HFFc6 (cell line): ENCODE measurements around the gene TMEM167B. TPM values are rescaled to one million over a fixed set of nuclear protein-coding genes. Genes with fewer than 3 reads are reported as not detected.
A peak's percentile ranks its signal among the peaks of the same experiment; 100 is the strongest.

ENCODE experiments used
- DNase-seq: peaks from one replicate; pipeline ENCODE4 v3.0.0-alpha.2; 2018
- H3K27ac Mint-ChIP-seq: 2 replicates; pipeline ENCODE4 v1.8.0; 2020; ENCODE audit warnings: mild to moderate bottlenecking, mixed read lengths
- H3K27me3 Mint-ChIP-seq: 2 replicates; pipeline ENCODE4 v1.8.0; 2021; ENCODE audit warnings: mild to moderate bottlenecking, moderate library complexity, mixed read lengths; ENCODE audit not compliant: insufficient read depth
- H3K36me3 Mint-ChIP-seq: 2 replicates; pipeline ENCODE4 v1.8.0; 2021; ENCODE audit warnings: low read depth, mixed read lengths
- H3K4me1 Mint-ChIP-seq: 2 replicates; pipeline ENCODE4 v1.8.0; 2020; ENCODE audit warnings: low read depth, mixed read lengths
- H3K4me3 Mint-ChIP-seq: 2 replicates; pipeline ENCODE4 v1.8.0; 2020; ENCODE audit warnings: mild to moderate bottlenecking, moderate library complexity, mixed read lengths
- H3K9me3 Mint-ChIP-seq: 2 replicates; pipeline ENCODE4 v1.8.0; 2020; ENCODE audit warnings: mild to moderate bottlenecking, mixed read lengths
- total RNA-seq, 6 experiments: library from RNA; stranded (reverse); fragmentation: NEBNext Ultra II Directional; extraction: Animal tissue kit (Norgen Biotek cat#: 25700); gene quantifications; 2 replicates in 1 of 6; 3 replicates in 5 of 6; pipeline ENCODE4 v1.2.3, GENCODE V29; 2021
- TF ChIP-seq, protein P1 (sequence below): fragments of 200-600 bp; sonication (generic); IDR thresholded peaks from 2 replicates; pipeline ENCODE4 v1.5.0; 2021; ENCODE audit warnings: antibody characterized with exemption, mild to moderate bottlenecking

The TMEM167B gene
- total RNA-seq, 6 experiments from 2014 or later, result 48.0 to 58.6 (median 53.5) TPM

DNA sequence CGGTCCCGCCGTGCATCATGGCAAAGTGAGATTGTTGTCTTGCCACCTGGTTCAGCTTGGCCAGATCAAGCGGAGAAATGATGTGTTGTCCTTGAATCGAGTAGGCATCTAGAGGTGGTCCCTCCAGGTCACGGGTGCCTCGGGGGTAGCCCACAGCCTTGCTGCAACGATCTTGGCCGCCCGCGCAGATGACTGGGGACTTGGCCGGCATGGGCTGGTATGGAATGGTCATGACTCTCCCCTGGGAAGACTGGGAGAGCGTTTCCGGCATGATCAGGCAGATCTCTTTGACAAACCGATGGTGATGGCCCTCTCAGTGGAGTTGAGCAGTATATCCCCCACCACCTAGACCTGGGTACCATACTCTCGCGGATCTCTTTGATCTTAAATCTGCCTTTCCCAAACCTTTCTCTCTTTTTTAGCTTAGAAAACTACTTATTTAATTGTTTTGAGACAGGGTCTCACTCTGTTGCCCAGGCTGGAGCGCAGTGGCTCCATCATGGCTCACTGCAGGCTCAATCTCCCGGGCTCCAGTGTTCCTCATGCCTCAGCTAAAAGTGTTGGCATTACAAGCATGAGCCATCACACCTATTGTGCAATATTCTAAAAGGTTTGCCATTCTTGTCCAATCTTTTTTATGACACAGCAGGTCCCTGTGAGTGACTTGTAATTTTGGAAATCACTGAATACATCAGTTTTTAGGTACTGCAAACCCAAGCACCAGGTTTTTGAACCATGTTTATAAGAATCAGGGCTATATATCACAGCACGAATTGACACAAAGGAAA, 14.0 kb downstream of the TMEM167B start:
- DNase-seq, result peak; percentile 27
- peaks cover 20% of the 10 kb centered on the region; the same call in 1 of the 2 replicates for H3K36me3 Mint-ChIP-seq
- no peak overlapping the region for H3K27ac Mint-ChIP-seq

DNA sequence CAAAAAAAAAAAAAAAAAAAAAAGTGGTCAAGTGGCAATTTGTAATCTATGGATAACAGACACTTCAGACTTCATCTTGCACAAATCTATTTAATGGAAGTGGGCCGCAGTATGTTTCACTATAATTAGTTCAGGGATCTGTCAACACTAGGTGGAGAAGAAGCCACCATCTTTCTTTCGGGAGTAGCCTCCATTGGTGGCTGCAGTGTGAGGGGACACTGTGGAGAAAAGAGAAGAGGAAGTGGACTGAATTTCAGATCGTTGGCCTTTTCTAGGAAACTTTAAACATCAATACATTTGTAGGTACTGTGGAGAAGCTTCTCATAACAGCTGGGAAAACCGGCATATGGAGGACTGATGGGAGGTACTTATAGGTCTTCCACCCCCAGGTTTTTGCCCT, 15.3 kb downstream of the TMEM167B start:
- H3K36me3 Mint-ChIP-seq, result peaks cover 12% of the 10 kb centered on the region; the same call in 1 of the 2 replicates
- DNase-seq, result no peak
- no peak overlapping the region for H3K27ac Mint-ChIP-seq
- TF ChIP-seq, protein P1, sequence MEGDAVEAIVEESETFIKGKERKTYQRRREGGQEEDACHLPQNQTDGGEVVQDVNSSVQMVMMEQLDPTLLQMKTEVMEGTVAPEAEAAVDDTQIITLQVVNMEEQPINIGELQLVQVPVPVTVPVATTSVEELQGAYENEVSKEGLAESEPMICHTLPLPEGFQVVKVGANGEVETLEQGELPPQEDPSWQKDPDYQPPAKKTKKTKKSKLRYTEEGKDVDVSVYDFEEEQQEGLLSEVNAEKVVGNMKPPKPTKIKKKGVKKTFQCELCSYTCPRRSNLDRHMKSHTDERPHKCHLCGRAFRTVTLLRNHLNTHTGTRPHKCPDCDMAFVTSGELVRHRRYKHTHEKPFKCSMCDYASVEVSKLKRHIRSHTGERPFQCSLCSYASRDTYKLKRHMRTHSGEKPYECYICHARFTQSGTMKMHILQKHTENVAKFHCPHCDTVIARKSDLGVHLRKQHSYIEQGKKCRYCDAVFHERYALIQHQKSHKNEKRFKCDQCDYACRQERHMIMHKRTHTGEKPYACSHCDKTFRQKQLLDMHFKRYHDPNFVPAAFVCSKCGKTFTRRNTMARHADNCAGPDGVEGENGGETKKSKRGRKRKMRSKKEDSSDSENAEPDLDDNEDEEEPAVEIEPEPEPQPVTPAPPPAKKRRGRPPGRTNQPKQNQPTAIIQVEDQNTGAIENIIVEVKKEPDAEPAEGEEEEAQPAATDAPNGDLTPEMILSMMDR, result no peak
- no peak overlapping the region for H3K4me3 Mint-ChIP-seq
- peaks cover 9% of the 10 kb centered on the region for H3K4me1 Mint-ChIP-seq
- H3K9me3 Mint-ChIP-seq, result no peaks in the 10 kb centered on the region
- peaks cover 13% of the 10 kb centered on the region for H3K27me3 Mint-ChIP-seq

More for the DNA sequence above, 14.0 kb downstream of the TMEM167B start:
- TF ChIP-seq, protein P1, result no peak
- Mint-ChIP-seq H3K4me1 (peaks cover 9% of the 10 kb centered on the region), H3K4me3 (no peak overlapping the region), H3K27me3 (peaks cover 10% of the 10 kb centered on the region), H3K9me3 (no peaks in the 10 kb centered on the region)

DNA sequence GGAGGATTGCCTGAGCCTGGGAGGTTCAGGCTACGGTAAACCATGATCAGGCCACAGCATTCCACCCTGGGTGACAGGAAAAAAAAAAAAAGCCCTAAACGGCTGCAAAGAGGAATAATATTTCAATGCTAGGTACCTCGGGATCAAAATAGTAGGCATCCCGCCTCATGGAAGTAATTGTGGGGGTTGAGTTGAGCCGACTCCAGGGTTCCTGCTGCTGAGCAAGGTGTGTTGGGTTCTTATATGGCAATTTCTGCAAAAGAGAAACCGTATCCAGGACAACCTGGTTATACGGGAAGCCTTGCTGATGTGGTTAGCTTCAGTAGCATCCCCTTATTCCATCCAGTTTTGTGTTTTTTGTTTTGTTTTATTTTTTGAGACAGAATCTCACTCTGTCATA, 17.2 kb downstream of the TMEM167B start:
- Mint-ChIP-seq H3K27me3 (peaks cover 20% of the 10 kb centered on the region), H3K27ac (no peak overlapping the region), H3K4me3 (no peak overlapping the region), H3K9me3 (no peaks in the 10 kb centered on the region), H3K36me3 (peaks cover 8% of the 10 kb centered on the region; the same call in 1 of the 2 replicates), H3K4me1 (peaks cover 21% of the 10 kb centered on the region)
- no peak for DNase-seq
- TF ChIP-seq, protein P1, result no peak

DNA sequence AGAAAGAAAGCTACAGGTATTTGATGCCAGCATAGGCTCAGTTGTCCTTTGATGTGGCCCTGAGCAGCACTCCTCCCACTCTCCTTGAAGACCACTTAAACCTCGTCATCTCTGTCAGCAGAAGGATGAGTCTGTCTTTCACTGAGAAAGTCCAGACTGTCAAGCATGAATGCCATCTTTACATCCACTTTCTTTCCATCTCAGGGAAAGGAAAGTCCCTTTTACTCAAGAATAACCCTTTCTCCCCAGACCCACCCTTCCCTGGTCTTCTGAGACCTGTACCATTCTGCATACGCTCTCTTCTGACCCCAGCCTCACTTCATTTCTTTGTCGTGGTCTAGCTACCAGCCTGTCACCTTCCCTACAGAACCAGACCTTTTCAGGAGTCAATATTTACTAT, 19.3 kb downstream of the TMEM167B start:
- H3K4me1 Mint-ChIP-seq, result peaks cover 27% of the 10 kb centered on the region
- no peak overlapping the region for H3K4me3 Mint-ChIP-seq
- H3K9me3 Mint-ChIP-seq, result no peaks in the 10 kb centered on the region
- H3K27me3 Mint-ChIP-seq, result peaks cover 29% of the 10 kb centered on the region
- DNase-seq, result no peak
- no peak overlapping the region for H3K27ac Mint-ChIP-seq
- H3K36me3 Mint-ChIP-seq, result no peaks in the 10 kb centered on the region
- TF ChIP-seq, protein P1, result no peak

DNA sequence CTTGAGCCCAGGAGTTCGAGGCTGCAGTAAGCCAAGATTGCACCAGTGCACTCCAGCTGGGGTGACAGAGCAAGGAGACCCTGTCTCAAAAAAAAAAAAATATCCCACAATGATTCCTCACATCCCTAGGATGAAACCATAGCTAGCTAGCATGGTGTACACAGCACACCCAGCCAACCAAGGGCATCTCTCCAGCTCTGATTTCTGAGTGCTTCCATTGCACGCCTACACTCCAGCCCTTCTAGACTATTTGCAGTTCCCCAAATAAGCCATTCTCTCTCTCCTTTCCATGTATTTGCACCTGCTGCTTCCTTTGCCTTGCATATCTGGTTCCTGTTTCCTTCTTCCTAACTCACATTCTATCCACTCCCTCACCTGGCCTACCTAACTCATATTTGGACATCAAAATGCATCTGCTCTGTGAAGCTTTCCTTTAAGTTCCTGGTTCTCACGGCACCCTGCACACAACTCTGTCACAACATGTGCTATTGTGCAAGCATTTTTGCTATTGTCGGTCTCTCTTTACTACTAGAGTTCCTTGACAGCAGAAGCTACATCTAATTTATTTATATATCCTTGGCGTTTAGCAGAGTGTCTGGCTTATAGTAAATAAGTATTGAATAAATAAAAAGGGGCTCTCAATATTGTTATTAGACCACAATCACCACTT, 21.0 kb downstream of the TMEM167B start:
- Mint-ChIP-seq H3K4me3 (no peak overlapping the region), H3K4me1 (peaks cover 26% of the 10 kb centered on the region), H3K27me3 (peaks cover 36% of the 10 kb centered on the region), H3K9me3 (no peaks in the 10 kb centered on the region), H3K27ac (peak overlapping the region; percentile 82; the same call in 1 of the 2 replicates), H3K36me3 (no peaks in the 10 kb centered on the region)
- DNase-seq, result no peak
- TF ChIP-seq, protein P1, result no peak
